H9 (cell line): ENCODE data around the gene MN1. TPM values are rescaled to one million over a fixed set of nuclear protein-coding genes. Genes with fewer than 3 reads are reported as not detected.

Experiments used
- DNase-seq: peaks from one replicate; pipeline ENCODE4 v3.0.0-alpha.2; 2017
- H2AFZ ChIP-seq: one replicate; pipeline ENCODE4 v1.6.1; 2013; ENCODE audit warnings: mild to moderate bottlenecking, low read length, control low read depth, moderate library complexity
- H2AK5ac ChIP-seq: 2 replicates; pipeline ENCODE4 v1.6.1; 2013; ENCODE audit warnings: low read length, control low read depth, mixed read lengths; ENCODE audit not compliant: insufficient read length
- H2BK120ac ChIP-seq: one replicate; pipeline ENCODE4 v1.6.1; 2013; ENCODE audit warnings: low read depth, mild to moderate bottlenecking, low read length, control low read depth, inconsistent platforms; ENCODE audit not compliant: poor library complexity, severe bottlenecking
- H2BK12ac ChIP-seq: 2 replicates; pipeline ENCODE4 v1.6.1; 2013; ENCODE audit warnings: low read length, control low read depth, mixed read lengths, low read depth; ENCODE audit not compliant: insufficient read length
- H2BK15ac ChIP-seq: 2 replicates; pipeline ENCODE4 v1.6.1; 2013; ENCODE audit warnings: low read depth, low read length, control low read depth
- H2BK20ac ChIP-seq: one replicate; pipeline ENCODE4 v1.6.1; 2013; ENCODE audit warnings: low read depth, mild to moderate bottlenecking, low read length, control low read depth, inconsistent platforms; ENCODE audit not compliant: poor library complexity, severe bottlenecking
- H2BK5ac ChIP-seq: 2 replicates; pipeline ENCODE4 v1.6.1; 2013; ENCODE audit warnings: low read length, control low read depth, mixed read lengths; ENCODE audit not compliant: insufficient read length
- H3K14ac ChIP-seq: 2 replicates; pipeline ENCODE4 v1.6.1; 2013; ENCODE audit warnings: low read length, control low read depth; ENCODE audit not compliant: insufficient read depth
- H3K18ac ChIP-seq: 2 replicates; pipeline ENCODE4 v1.6.1; 2013; ENCODE audit warnings: low read depth, mild to moderate bottlenecking, mixed read lengths, low read length, control low read depth; ENCODE audit not compliant: insufficient read length
- H3K23ac ChIP-seq: 2 replicates; pipeline ENCODE4 v1.6.1; 2013; ENCODE audit warnings: low read length, control low read depth, mixed read lengths, low read depth; ENCODE audit not compliant: insufficient read length
- H3K23me2 ChIP-seq: 2 replicates; pipeline ENCODE4 v1.6.1; 2013; ENCODE audit warnings: low read depth, mild to moderate bottlenecking, mixed read lengths, low read length, control low read depth; ENCODE audit not compliant: insufficient read length, poor library complexity, severe bottlenecking
- H3K27ac ChIP-seq: 2 replicates; pipeline ENCODE4 v1.5.1; 2013; ENCODE audit warnings: low read length, control low read depth, mixed read lengths, low read depth; ENCODE audit not compliant: insufficient read length
- H3K27me3 ChIP-seq: 2 replicates; pipeline ENCODE4 v1.6.1; 2013; ENCODE audit warnings: low read length, control low read depth, inconsistent platforms; ENCODE audit not compliant: insufficient read depth
- H3K4ac ChIP-seq: 2 replicates; pipeline ENCODE4 v1.6.1; 2013; ENCODE audit warnings: low read depth, mild to moderate bottlenecking, control low read depth, inconsistent platforms, low read length, moderate library complexity
- H3K4me1 ChIP-seq: 2 replicates; pipeline ENCODE4 v1.6.1; 2013; ENCODE audit warnings: low read length, control low read depth, inconsistent platforms; ENCODE audit not compliant: insufficient read depth
- H3K4me2 ChIP-seq: 2 replicates; pipeline ENCODE4 v1.6.1; 2013; ENCODE audit warnings: low read length, control low read depth, mixed read lengths; ENCODE audit not compliant: insufficient read length, insufficient read depth
- H3K56ac ChIP-seq: 2 replicates; pipeline ENCODE4 v1.6.1; 2013; ENCODE audit warnings: low read depth, mild to moderate bottlenecking, mixed read lengths, low read length, control low read depth; ENCODE audit not compliant: insufficient read length
- H3K79me1 ChIP-seq: 2 replicates; pipeline ENCODE4 v1.6.1; 2013; ENCODE audit warnings: low read depth, mild to moderate bottlenecking, moderate library complexity, low read length, control low read depth, inconsistent platforms; ENCODE audit not compliant: insufficient read depth, poor library complexity, severe bottlenecking
- H3K79me2 ChIP-seq: 2 replicates; pipeline ENCODE4 v1.6.1; 2013; ENCODE audit warnings: low read length, control low read depth, inconsistent platforms; ENCODE audit not compliant: insufficient read depth
- H3K9ac ChIP-seq: 2 replicates; pipeline ENCODE4 v1.6.1; 2013; ENCODE audit warnings: low read length, control low read depth, mixed read lengths; ENCODE audit not compliant: insufficient read length; ENCODE audit errors: extremely low read depth
- H3K9me3 ChIP-seq: one replicate; pipeline ENCODE4 v1.6.1; 2013; ENCODE audit warnings: low read depth, low read length, inconsistent platforms; ENCODE audit not compliant: control insufficient read depth
- H3T11ph ChIP-seq: one replicate; pipeline ENCODE4 v1.6.1; 2013; ENCODE audit warnings: mild to moderate bottlenecking, low read length, control low read depth, inconsistent platforms
- H4K20me1 ChIP-seq: one replicate; pipeline ENCODE4 v1.6.1; 2013; ENCODE audit not compliant: control insufficient read depth, insufficient read length, insufficient read depth
- H4K5ac ChIP-seq: 2 replicates; pipeline ENCODE4 v1.6.1; 2013; ENCODE audit warnings: low read depth, mild to moderate bottlenecking, mixed read lengths, low read length, control low read depth; ENCODE audit not compliant: insufficient read length
- H4K8ac ChIP-seq: replicated peaks from 2 replicates; pipeline ENCODE4 v1.6.1; 2013; ENCODE audit warnings: low read length, control low read depth, mixed read lengths, low read depth; ENCODE audit not compliant: insufficient read length
- H4K91ac ChIP-seq: 2 replicates; pipeline ENCODE4 v1.6.1; 2013; ENCODE audit warnings: low read depth, mild to moderate bottlenecking, moderate library complexity, mixed read lengths, low read length, control low read depth; ENCODE audit not compliant: insufficient read length
- H3K27ac Mint-ChIP-seq, 3 experiments: 2 replicates in 2 of 3; 3 replicates in 1 of 3; pipeline ENCODE4 v1.8.0; 2020 to 2021; ENCODE audit warnings: mixed read lengths in 3 of 3, mild to moderate bottlenecking in 1 of 3, moderate library complexity in 1 of 3
- H3K27me3 Mint-ChIP-seq: 2 replicates; pipeline ENCODE4 v1.8.0; 2021; ENCODE audit warnings: low read depth, mild to moderate bottlenecking, moderate library complexity, mixed read lengths
- H3K36me3 Mint-ChIP-seq, 3 experiments: 2 replicates in 2 of 3; 3 replicates in 1 of 3; pipeline ENCODE4 v1.8.0; 2020 to 2021; ENCODE audit warnings: low read depth in 3 of 3, mixed read lengths in 3 of 3; ENCODE audit not compliant: insufficient read depth in 1 of 3
- H3K4me1 Mint-ChIP-seq, 2 experiments: 2 replicates each; pipeline ENCODE4 v1.8.0; 2020; ENCODE audit warnings: mixed read lengths in 2 of 2
- H3K4me3 Mint-ChIP-seq, 2 experiments: 2 replicates in 1 of 2; 3 replicates in 1 of 2; pipeline ENCODE4 v1.8.0; 2020 to 2021; ENCODE audit warnings: mild to moderate bottlenecking in 2 of 2, mixed read lengths in 2 of 2, moderate library complexity in 1 of 2
- H3K9me3 Mint-ChIP-seq, 2 experiments: 2 replicates in 1 of 2; 3 replicates in 1 of 2; pipeline ENCODE4 v1.8.0; 2020; ENCODE audit warnings: mild to moderate bottlenecking in 2 of 2, mixed read lengths in 2 of 2, moderate library complexity in 1 of 2
- WGBS: extraction: QIAGEN DNeasy Blood & Tissue Kit; methylation state at CpG from one replicate; pipeline ENCODE4 v1.1.7; 2013; ENCODE audit warnings: missing lambda C conversion rate, low lambda C conversion rate, mixed read lengths; ENCODE audit not compliant: insufficient read length; ENCODE audit errors: extremely low coverage; 5-methylcytosine and 5-hydroxymethylcytosine counted together
- total RNA-seq: library from RNA; stranded (reverse); gene quantifications from 2 replicates; pipeline ENCODE4 v1.2.1, GENCODE V29; 2021
- TF ChIP-seq, protein P1 (sequence below): fragments of 200-600 bp; sonication (generic); conservative IDR thresholded peaks from 3 replicates; pipeline ENCODE4 v1.8.0; 2021; ENCODE audit warnings: antibody characterized with exemption, mild to moderate bottlenecking

Gene MN1
- total RNA-seq, 1 experiment from 2014 or later = 2.8 TPM

DNA sequence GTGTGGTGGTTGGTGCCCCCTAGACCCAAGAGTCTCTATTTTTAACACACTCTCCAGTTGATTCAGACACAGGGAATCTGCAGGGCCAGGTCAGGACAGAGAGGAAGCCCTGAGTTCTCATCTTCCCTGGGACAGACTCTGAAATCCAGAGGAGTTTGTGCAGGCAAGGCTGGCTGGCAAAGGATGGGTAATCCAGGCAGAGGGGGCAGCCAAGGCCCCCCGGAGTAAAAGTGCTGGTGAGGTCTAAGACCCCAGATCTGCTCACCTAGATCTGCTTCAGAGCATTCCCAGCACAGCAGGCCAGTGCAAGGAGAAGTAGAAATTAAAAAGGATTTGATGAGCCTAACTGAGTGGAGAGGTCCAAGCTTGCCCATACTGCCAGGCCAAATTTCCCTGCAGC is 40.6 kb upstream of the MN1 start:
- no peak overlapping the region for H2AK5ac ChIP-seq
- no peak overlapping the region for H4K5ac ChIP-seq
- no peaks in the 10 kb centered on the region for H3K9me3 ChIP-seq
- no peaks in the 10 kb centered on the region for H4K20me1 ChIP-seq
- H2BK12ac ChIP-seq = no peak overlapping the region
- H3T11ph ChIP-seq = no peak overlapping the region
- no peak overlapping the region for H2BK5ac ChIP-seq
- peaks cover 9 to 13% of the 10 kb centered on the region in 2 experiments for H3K9me3 Mint-ChIP-seq
- H3K4ac ChIP-seq = no peak overlapping the region
- no peaks in the 10 kb centered on the region for H3K27me3 ChIP-seq
- no peak overlapping the region for H3K4me3 Mint-ChIP-seq
- TF ChIP-seq, protein P1, sequence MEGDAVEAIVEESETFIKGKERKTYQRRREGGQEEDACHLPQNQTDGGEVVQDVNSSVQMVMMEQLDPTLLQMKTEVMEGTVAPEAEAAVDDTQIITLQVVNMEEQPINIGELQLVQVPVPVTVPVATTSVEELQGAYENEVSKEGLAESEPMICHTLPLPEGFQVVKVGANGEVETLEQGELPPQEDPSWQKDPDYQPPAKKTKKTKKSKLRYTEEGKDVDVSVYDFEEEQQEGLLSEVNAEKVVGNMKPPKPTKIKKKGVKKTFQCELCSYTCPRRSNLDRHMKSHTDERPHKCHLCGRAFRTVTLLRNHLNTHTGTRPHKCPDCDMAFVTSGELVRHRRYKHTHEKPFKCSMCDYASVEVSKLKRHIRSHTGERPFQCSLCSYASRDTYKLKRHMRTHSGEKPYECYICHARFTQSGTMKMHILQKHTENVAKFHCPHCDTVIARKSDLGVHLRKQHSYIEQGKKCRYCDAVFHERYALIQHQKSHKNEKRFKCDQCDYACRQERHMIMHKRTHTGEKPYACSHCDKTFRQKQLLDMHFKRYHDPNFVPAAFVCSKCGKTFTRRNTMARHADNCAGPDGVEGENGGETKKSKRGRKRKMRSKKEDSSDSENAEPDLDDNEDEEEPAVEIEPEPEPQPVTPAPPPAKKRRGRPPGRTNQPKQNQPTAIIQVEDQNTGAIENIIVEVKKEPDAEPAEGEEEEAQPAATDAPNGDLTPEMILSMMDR = no peak
- H2BK15ac ChIP-seq = no peak overlapping the region
- H3K18ac ChIP-seq = no peak overlapping the region
- H3K4me1 ChIP-seq = peaks cover 5% of the 10 kb centered on the region; the same call in 1 of the 2 replicates
- no peaks in the 10 kb centered on the region for H3K23me2 ChIP-seq
- H2BK120ac ChIP-seq = no peak overlapping the region
- H3K4me2 ChIP-seq = no peak overlapping the region
- no peaks in the 10 kb centered on the region; the same call in 1 of the 2 replicates for H3K27me3 Mint-ChIP-seq
- no peak overlapping the region for H3K56ac ChIP-seq
- H4K8ac ChIP-seq = no peak overlapping the region
- no peaks in the 10 kb centered on the region for H3K79me2 ChIP-seq
- H3K27ac ChIP-seq = no peak overlapping the region
- H3K79me1 ChIP-seq = no peaks in the 10 kb centered on the region
- peaks cover 6 to 14% (median 8%) of the 10 kb centered on the region in 3 experiments; a peak in 6 of 7 replicates for H3K36me3 Mint-ChIP-seq
- H4K91ac ChIP-seq = no peak overlapping the region
- no peak overlapping the region for H3K14ac ChIP-seq
- peaks cover 19 to 25% of the 10 kb centered on the region in 2 experiments for H3K4me1 Mint-ChIP-seq
- no peak for DNase-seq
- H2AFZ ChIP-seq = no peak overlapping the region
- H2BK20ac ChIP-seq = no peak overlapping the region
- H3K23ac ChIP-seq = no peak overlapping the region
- no CpG with 5 or more reads among the region's 1 CpG for WGBS
- no peak overlapping the region for H3K9ac ChIP-seq
- peak overlapping the region in 1 of 3 experiments; percentile 34; a peak in 1 of 7 replicates for H3K27ac Mint-ChIP-seq
